Measurements from ENCODE around the gene APOBR. TPM values are rescaled to one million over a fixed set of nuclear protein-coding genes. Genes with fewer than 3 reads are reported as not detected.

APOBR gene
- total and polyA plus RNA-seq, 8 donors = 0.83 to 86.9 (median 1.1) TPM; not detected in 2

- Histone ChIP-seq H3K36me3 (no peaks in the 10 kb centered on the region), H3K4me3 (no peak overlapping the region), H3K27me3 (peaks cover 0 to 20% (median 0%) of the 10 kb centered on the region in 3 donors), H3K4me1 (peaks cover 0 to 14% (median 0%) of the 10 kb centered on the region in 4 donors), H3K27ac (no peak overlapping the region), H3K9me3 (no peaks in the 10 kb centered on the region)
- intact Hi-C loops (cut with DNase I; ENCODE audit: low total_unique reads) = no loop called here
- TF ChIP-seq EP300 (IDR thresholded peaks at IDR 0.05) = no peak
- no peak for TF ChIP-seq CTCF (IDR thresholded peaks at IDR 0.05)
- no peak for TF ChIP-seq POLR2A (IDR thresholded peaks at IDR 0.05)
- no peak for TF ChIP-seq POLR2AphosphoS5 (IDR thresholded peaks at IDR 0.05)
- 63 to 78% (median 72%) methylated on average over 14 of the region's 14 CpGs for WGBS, 5 donors
- DNase-seq = no peak
Measured at GRCh38 chr16:28505489-28506137, 11.2 kb downstream of the APOBR start.

GRCh38 chr16:28511031-28511430 is 16.6 kb downstream of the APOBR start:
- intact Hi-C loops (cut with DNase I; ENCODE audit: low total_unique reads) = no loop called here
- H3K27ac ChIP-seq = no peak overlapping the region
- H3K4me3 ChIP-seq = no peak overlapping the region
- peaks cover 0 to 15% (median 0%) of the 10 kb centered on the region in 3 donors for H3K27me3 ChIP-seq
- H3K4me1 ChIP-seq = peaks cover 0 to 14% (median 0%) of the 10 kb centered on the region in 4 donors
- TF ChIP-seq POLR2AphosphoS5 (IDR thresholded peaks at IDR 0.05) (no peak), CTCF (IDR thresholded peaks at IDR 0.05) (no peak), EP300 (IDR thresholded peaks at IDR 0.05) (no peak), POLR2A (IDR thresholded peaks at IDR 0.05) (no peak)
- no peaks in the 10 kb centered on the region for H3K9me3 ChIP-seq
- WGBS, 5 donors = 62 to 80% (median 70%) methylated on average over 3 of the region's 3 CpGs
- no peak for DNase-seq
- H3K36me3 ChIP-seq = no peaks in the 10 kb centered on the region

- intact Hi-C loops (cut with DNase I; ENCODE audit: low total_unique reads) = no loop called here
- DNase-seq = no peak
Measured at GRCh38 chr16:28511801-28512789, 17.7 kb downstream of the APOBR start.

More at GRCh38 chr16:28511801-28512789, 17.7 kb downstream of the APOBR start:
- 81 to 87% (median 84%) methylated on average over 18 to 21 of the region's 21 CpGs for WGBS, 5 donors
- TF ChIP-seq POLR2A (IDR thresholded peaks at IDR 0.05) = no peak
- TF ChIP-seq POLR2AphosphoS5 (IDR thresholded peaks at IDR 0.05) = no peak
- no peak for TF ChIP-seq CTCF (IDR thresholded peaks at IDR 0.05)
- no peak for TF ChIP-seq EP300 (IDR thresholded peaks at IDR 0.05)
- Histone ChIP-seq H3K36me3 (no peaks in the 10 kb centered on the region), H3K27me3 (peaks cover 0 to 9% (median 0%) of the 10 kb centered on the region in 3 donors), H3K9me3 (no peaks in the 10 kb centered on the region), H3K4me3 (no peak overlapping the region), H3K4me1 (peaks cover 0 to 13% (median 0%) of the 10 kb centered on the region in 4 donors), H3K27ac (no peak overlapping the region)
